ENCODE results near the gene EDA.

DNA sequence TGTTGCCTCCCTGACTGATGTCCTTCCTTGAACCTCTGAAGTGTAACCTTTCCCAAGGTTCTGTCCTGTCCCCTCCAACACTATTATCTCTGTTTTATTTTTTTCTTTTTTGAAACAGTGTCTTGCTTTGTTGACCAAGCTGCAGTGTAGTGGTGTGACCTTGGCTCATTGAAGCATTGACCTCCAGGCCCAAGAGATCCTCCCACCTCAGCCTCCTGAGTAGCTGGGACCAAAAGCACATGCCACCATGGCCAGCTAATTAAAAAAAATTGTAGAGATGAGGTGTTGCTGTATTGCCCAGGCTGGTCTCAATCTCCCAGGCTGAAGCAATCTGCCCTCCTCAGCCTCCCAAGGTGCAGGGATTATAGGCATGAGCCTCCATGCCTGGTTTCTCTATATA, 59.0 kb downstream of the EDA start:
- TF ChIP-seq, protein P1, sequence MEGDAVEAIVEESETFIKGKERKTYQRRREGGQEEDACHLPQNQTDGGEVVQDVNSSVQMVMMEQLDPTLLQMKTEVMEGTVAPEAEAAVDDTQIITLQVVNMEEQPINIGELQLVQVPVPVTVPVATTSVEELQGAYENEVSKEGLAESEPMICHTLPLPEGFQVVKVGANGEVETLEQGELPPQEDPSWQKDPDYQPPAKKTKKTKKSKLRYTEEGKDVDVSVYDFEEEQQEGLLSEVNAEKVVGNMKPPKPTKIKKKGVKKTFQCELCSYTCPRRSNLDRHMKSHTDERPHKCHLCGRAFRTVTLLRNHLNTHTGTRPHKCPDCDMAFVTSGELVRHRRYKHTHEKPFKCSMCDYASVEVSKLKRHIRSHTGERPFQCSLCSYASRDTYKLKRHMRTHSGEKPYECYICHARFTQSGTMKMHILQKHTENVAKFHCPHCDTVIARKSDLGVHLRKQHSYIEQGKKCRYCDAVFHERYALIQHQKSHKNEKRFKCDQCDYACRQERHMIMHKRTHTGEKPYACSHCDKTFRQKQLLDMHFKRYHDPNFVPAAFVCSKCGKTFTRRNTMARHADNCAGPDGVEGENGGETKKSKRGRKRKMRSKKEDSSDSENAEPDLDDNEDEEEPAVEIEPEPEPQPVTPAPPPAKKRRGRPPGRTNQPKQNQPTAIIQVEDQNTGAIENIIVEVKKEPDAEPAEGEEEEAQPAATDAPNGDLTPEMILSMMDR (IDR thresholded peaks at IDR 0.05) = no peak
- no peak for TF ChIP-seq ZFX (IDR thresholded peaks at IDR 0.05; ENCODE audit: borderline replicate concordance)
